T-helper 22 cell (primary cell): ENCODE data around the gene SHANK3.
"Not testable (repeated sequence)": the region's sequence is repeated elsewhere in the genome, so short reads cannot be mapped to it uniquely, and the experiment has no call there.

Experiments used
- DNase-seq: peaks from one replicate; pipeline ENCODE4 v3.0.0-alpha.2; 2020; ENCODE audit warnings: low read depth

Gene SHANK3

DNA sequence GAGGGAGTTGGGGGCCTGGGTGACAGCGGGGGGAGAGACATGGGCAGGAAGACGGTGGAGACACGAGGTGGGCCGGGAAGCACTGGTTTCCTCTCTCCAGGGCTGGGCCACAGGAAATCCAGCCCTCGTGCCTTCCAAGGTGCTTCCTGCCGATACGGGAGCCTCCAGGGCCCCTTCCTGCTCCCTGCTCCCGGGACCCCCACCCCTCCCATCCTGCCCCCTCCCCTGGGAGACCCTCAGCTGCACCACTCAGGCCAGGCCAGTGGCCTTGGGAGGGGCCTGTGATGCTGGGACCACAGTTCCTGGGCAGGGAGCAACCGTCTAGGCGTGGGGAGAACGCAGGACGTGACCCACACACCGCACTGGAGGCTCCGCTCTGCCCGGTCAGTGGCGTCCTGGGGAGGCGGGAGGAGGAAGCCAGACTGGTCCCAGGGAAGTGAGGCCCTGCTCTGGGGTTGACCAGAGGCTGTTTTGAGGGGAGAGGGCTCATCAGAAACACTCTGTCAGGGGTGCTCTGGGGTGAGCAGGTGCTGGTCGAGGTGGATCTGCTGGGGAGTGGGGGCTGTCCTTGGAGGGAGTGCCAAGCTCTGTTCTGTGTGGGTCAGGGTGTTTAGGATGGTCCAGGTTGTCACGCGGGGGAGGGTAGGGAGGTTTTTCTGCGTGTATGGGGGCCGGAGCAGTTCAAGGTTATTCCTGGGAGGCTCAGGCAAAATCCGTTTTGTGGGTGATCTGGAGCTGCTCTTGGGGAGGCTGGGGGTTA is at the start of gene SHANK3:
Gene SHANK3 (plus strand): TSS at position 353 of the 760 bp plus-strand sequence.
- no peak for DNase-seq

- DNase-seq, result no peak
Observed at GRCh38 chr22:50624347-50625130, 48.1 kb upstream of the SHANK3 start.

GRCh38 chr22:50625131-50625567 is 47.5 kb upstream of the SHANK3 start:
- DNase-seq, result no peak

DNA sequence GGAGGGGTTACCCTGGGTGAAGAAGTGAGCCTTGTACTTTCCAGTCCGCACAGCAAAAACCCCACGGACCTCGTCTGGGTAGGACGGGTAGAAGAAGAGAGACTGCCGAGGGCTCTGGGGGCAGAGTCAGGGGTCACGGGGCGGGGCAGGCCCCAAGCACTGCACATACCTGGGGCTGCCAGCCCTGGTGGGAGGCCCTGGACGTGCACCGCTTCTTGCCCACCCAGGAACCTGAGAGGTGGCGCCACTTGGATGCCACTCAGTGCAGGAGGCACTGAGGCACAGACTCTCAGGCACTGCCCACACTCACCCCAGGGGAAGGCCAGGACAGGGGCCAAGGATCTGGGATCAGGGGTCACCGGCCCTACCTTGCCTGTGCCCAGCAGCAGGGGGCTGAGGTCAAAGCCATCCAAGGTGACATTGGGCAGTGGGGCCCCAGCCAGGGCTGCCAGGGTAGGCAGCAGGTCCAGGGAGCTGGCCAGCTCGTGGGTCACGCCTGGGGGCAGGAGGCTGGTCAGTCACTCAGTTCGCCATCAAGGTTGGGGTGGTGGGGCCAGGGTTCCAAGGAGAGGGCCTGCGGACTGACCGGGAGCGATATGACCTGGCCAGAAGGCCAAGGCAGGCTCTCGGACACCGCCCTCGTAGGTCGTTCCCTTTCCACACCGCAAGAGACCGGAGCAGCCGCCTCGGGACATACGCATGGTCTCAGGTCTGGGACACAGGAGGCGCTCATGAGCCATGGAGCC is 46.9 kb upstream of the SHANK3 start:
- DNase-seq, result no peak

DNA sequence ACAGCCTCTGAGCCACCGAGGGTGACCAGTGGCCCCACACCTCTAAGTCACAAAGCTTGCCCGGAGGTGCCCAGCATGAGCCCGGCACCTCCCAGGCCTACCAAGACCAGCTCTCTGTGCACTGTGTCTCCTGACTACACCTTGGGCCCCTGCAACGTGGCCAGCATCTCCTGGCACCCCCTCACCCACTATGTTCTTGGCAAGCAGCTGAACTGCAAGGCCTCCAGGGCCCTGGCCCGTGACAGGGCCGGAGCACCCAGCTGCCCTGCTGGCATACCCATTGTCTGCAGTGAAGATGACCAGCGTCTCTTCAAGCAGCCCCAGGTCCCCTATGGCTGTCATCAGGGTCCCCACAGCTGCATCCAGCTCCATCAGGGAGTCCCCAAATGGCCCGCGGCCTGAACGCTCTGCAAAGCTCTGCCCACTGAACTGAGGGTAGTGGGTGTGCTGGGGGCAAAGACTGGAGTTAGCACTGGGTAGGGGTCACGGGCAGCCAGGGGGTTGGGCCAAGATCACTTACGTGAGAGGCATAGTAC is 46.2 kb upstream of the SHANK3 start:
- no peak for DNase-seq

GRCh38 chr22:50626850-50627641 is 45.6 kb upstream of the SHANK3 start:
- DNase-seq, result no peak

GRCh38 chr22:50627642-50628542 is 44.7 kb upstream of the SHANK3 start, which contains the start of gene ARSA:
Gene ARSA (minus strand): TSS chr22:50628152. CDS start chr22:50627779, 373 bp downstream.
- peak; percentile 70 for DNase-seq

DNA sequence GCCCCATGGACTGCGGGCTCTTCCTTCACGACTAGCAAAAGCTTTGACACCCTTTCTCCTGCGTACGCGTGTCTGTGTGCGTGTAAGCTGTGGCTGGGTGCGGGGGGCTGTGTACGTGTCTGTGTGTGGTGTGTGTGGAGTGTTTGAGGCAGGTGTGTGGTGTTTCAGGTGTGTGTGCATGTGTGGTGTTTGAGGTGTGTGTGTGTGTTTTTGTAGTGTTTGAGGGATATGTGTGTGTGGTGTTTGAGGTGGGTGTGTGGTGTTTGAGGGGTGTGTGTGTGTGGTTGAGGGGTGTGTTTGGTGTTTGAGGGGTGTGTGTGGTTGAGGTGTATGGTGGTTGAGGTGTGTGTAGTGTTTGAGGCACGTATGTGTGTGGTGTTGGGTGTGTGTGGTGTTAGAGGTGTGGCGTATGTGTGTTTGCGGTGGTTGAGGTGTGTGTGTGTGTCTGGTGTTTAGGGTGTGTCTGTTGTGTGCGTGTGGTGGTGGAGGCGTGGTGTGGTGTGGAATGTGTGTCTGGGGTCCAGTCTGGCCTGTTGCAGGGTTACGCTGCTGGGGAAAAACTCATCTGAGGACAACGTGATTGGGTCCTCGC is 44.0 kb upstream of the SHANK3 start:
- DNase-seq, result no peak

DNA sequence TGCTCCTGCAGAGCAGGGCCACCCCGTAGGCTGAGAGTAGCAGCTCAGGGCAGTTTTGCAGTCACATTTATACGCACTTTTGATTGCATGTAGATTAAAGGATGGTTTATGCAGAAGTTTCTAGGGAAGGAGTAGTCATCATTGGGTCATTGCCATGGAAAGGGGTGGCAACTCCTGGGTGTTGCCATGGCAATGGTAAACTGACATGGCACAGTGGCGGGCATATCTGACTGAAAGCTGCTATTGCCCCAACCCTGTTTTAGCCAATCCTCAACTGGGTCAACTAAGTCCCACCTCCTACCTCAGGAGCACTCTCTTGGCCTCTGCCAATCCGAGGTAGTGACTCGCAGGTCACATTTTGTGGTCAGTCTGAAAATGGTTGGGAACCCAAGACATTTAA is 42.2 kb upstream of the SHANK3 start:
- DNase-seq, result no peak

DNA sequence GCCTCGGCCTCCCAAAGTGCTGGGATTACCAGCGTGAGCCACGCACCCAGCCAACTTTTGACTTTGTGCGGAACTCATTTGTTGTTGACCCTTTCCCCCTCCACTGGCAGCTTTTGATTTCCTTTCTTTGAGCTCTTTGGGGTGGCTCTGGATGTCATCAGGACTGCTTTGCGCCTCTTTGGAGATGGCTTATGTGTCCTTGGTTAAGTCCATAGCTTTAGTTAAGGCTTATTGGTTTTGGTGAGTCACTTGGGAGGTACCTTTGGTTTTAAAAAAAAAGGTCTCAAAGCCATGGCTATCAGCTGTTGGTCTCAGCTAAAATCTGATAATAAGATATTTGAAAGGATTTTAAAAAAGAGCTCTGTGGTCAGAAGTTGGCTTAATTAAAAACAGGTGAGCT is 39.5 kb upstream of the SHANK3 start:
- DNase-seq, result no peak

DNA sequence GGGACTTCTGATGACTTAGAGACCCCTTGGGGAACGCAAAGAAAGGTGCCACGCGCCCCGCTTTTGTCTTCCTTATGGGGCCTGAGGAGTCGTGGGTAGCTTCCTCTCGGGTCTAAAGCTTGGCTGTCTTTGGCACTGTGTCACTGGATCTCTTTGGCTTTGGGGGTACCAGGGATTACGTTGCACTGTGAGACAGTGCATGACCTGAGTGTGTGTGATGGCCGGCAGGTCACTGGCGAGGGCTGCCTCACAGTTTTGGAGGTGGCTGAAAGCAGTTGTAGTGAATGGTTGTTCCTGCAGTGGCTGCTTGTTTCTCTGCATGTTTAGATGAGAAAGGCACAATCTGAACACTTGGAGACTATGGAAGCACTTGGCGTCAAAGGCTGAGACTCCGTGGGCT is 38.9 kb upstream of the SHANK3 start:
- no peak for DNase-seq

GRCh38 chr22:50635591-50635990 is 37.0 kb upstream of the SHANK3 start:
- no peak for DNase-seq

- DNase-seq, result not testable (repeated sequence)
Observed at GRCh38 chr22:50640296-50640695, 32.3 kb upstream of the SHANK3 start.

DNA sequence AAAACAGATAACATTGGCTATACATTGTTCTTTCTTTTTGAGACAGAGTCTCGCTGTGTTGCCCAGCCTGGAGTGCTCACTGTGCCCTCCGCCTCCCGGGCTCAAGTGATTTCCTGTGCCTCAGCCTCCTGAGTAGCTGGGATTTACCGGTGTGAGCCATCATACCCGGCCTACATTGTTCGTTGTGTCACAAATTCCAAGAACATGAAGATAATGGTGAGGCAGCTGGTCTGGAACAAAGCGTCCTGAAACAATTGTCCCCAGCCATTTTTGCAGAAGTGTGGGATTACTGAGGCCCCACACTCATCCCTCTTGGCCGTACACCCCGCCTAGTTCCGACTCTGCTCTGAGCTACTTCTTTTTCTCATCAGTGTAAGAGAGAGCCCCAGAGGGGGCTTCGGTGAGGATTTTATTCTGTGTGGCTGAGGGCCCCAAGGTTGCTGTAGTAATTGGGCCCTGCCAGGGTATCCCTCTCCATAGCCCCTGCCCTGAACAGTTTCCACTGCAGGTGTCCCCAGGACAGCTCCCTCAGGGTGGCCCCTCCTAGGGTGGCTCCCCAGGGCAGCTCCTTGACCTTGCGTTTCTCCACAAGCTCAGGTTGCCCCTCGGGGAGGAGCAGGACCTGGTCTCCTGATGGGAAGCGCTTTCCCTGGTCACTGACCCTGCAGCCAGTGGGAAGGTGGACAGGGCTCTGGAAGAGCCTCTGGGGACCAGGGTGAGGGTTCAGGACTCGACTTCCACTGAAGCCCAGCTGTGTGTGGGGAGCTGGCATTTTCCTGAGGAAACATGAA is 31.6 kb upstream of the SHANK3 start:
- DNase-seq, result no peak

DNA sequence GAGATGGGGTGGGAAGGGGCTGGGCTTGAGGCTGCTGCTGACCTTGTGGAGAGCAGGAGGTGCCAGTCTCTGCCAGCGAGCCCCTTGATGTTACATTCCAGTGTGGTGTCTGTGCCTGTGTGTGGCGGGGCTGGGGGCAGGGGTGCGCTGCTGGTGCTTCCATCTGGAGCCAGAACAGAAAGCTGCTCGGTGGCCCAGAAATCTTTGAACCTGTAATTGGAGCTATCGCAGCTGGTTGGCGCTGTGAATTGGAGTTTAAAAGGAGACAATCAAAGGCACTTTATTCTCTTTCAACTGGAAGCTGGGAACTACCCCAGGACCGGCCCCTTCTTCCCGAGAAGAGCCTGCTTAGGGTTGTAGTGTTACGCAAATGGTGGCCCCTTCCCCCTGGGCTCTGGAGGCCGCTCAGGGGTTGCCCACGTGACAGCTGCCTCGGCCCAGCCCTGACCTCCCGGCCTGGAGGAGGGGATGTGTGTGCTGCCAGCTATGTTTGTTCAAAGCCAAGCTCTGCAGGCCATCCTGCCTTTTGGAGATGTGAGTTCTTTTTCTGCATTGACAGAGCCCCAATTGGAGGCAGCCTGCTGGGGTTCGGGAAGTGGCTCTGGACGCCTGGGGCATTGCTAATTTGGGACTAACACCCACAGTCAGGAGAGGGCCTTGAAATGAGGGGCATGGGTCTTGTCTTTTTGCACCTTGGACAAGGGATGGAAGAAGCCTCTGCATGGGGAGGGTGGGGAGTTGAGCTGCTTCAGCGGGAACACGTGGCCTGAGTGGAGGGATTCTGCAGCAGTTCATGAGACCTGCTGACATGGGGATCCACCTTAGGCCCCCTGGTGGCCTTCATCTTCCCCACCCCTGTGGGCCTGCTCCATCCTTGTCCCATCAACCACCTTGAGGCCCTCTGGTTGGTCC is 30.7 kb upstream of the SHANK3 start:
- DNase-seq, result no peak

GRCh38 chr22:50643021-50643820 is 29.4 kb upstream of the SHANK3 start:
- DNase-seq, result not testable (repeated sequence)

DNA sequence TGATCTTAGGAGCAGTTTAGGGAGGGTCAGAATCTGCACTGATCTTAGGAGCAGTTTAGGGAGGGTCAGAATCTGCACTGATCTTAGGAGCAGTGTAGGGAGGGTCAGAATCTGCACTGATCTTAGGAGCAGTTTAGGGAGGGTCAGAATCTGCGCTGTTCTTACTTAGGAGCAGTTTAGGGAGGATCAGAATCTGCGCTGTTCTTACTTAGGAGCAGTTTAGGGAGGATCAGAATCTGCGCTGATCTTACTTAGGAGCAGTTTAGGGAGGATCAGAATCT is 28.9 kb upstream of the SHANK3 start:
- not testable (repeated sequence) for DNase-seq
